Esophagus muscularis mucosa (tissue), 4 donors: ENCODE data around the gene TMCC2. TPM values are rescaled to one million over a fixed set of nuclear protein-coding genes. Genes with fewer than 3 reads are reported as not detected.

Source experiments
- DNase-seq: peaks from one replicate; pipeline ENCODE4 v3.0.0-alpha.2; 2017; ENCODE audit errors: extremely low spot score
- H3K27ac ChIP-seq, 4 donors: fragments of 200-600 bp; sonication (generic); replicated peaks in 1 of 4; 1 replicate in 3 of 4; 2 replicates in 1 of 4; pipeline ENCODE4 v1.5.1; 2016 to 2019; ENCODE audit warnings: mild to moderate bottlenecking in 1 of 4
- H3K27me3 ChIP-seq, 4 donors: fragments of 200-600 bp; sonication (generic); one replicate each; pipeline versions ENCODE4 v1.5.1 to v1.6.0; 2016 to 2019
- H3K36me3 ChIP-seq, 4 donors: fragments of 200-600 bp; sonication (generic); one replicate each; pipeline ENCODE4 v1.5.1; 2016 to 2019
- H3K4me1 ChIP-seq, 4 donors: fragments of 200-600 bp; sonication (generic); one replicate each; pipeline ENCODE4 v1.5.1; 2016 to 2019
- H3K4me3 ChIP-seq, 4 donors: fragments of 200-600 bp; sonication (generic); 1 replicate in 2 of 4; 2 replicates in 2 of 4; pipeline ENCODE4 v1.5.1; 2016 to 2019; ENCODE audit warnings: mild to moderate bottlenecking in 4 of 4, moderate library complexity in 1 of 4
- H3K9me3 ChIP-seq, 4 donors: fragments of 200-600 bp; sonication (generic); 1 replicate in 3 of 4; 2 replicates in 1 of 4; pipeline ENCODE4 v1.5.1; 2016 to 2019
- EP300 ChIP-seq: sonication (generic); formaldehyde crosslinking; IDR thresholded peaks from one replicate; pipeline ENCODE4 v1.6.1; 2017; ENCODE audit warnings: antibody characterized with exemption
- POLR2A ChIP-seq: fragments of 450-650 bp; IDR thresholded peaks from one replicate; pipeline ENCODE4 v1.6.1; 2017; ENCODE audit warnings: antibody characterized with exemption, moderate library complexity, mild to moderate bottlenecking, low read depth
- POLR2AphosphoS5 ChIP-seq, 2 donors: sonication (generic); formaldehyde crosslinking; IDR thresholded peaks; one replicate each; pipeline ENCODE4 v1.6.1; 2017; ENCODE audit warnings: antibody characterized with exemption in 2 of 2
- WGBS: methylation state at CpG from one replicate; pipeline ENCODE4 v1.1.5; 2018; 5-methylcytosine and 5-hydroxymethylcytosine counted together
- intact Hi-C: fragments of 100-400 bp; cut with DNase I; formaldehyde crosslinking; loops from one replicate; pipeline ENCODE4 v1.15.1; 2023
- total RNA-seq, 4 donors: library from RNA; depleted of rRNA; stranded (reverse); fragments of >200 nt; gene quantifications; one replicate each; pipeline versions ENCODE4 v1.1.0 to v1.2.1, GENCODE V29; 2016
- TF ChIP-seq, protein P1 (sequence below), 3 experiments: fragments of 200-600 bp in 2 of 3; fragments of 450-650 bp in 1 of 3; sonication (generic) in 2 of 3; IDR thresholded peaks; one replicate each; pipeline ENCODE4 v1.5.1; 2017 to 2019; ENCODE audit warnings: antibody characterized with exemption in 3 of 3, mild to moderate bottlenecking in 2 of 3, moderate library complexity in 1 of 3

TMCC2 gene
- total RNA-seq, 4 donors from 2014 or later: 4.1 to 8.2 (median 5.9) TPM

DNA sequence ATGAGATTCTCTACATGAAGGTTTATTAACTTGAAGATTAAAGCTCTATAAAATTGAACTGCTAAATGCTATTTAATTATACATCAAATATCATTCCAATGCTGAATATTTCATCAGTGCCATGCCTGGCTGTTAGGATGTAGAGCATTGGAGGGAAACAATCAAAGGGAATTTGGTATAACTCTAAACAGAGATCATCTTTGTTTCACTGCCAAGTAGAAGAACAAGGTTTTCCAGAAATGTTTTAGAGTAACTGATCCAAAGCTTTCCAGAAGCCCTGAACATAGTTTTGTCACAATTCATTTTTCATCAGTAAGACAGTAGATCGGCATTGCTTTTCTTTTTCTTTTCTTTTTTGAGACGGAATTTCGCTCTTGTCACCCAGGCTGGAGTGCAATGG, 10.3 kb upstream of the TMCC2 start:
- Histone ChIP-seq H3K9me3 (no peaks in the 10 kb centered on the region), H3K36me3 (no peaks in the 10 kb centered on the region), H3K27me3 (no peaks in the 10 kb centered on the region), H3K4me3 (no peak overlapping the region), H3K4me1 (peaks cover 0 to under 1% (median 0%) of the 10 kb centered on the region in 4 donors), H3K27ac (no peak overlapping the region)
- DNase-seq: no peak
- TF ChIP-seq POLR2A (no peak), EP300 (no peak), POLR2AphosphoS5 (IDR thresholded peaks at IDR 0.05) (no peak)
- TF ChIP-seq, protein P1, sequence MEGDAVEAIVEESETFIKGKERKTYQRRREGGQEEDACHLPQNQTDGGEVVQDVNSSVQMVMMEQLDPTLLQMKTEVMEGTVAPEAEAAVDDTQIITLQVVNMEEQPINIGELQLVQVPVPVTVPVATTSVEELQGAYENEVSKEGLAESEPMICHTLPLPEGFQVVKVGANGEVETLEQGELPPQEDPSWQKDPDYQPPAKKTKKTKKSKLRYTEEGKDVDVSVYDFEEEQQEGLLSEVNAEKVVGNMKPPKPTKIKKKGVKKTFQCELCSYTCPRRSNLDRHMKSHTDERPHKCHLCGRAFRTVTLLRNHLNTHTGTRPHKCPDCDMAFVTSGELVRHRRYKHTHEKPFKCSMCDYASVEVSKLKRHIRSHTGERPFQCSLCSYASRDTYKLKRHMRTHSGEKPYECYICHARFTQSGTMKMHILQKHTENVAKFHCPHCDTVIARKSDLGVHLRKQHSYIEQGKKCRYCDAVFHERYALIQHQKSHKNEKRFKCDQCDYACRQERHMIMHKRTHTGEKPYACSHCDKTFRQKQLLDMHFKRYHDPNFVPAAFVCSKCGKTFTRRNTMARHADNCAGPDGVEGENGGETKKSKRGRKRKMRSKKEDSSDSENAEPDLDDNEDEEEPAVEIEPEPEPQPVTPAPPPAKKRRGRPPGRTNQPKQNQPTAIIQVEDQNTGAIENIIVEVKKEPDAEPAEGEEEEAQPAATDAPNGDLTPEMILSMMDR (IDR thresholded peaks at IDR 0.05): no peak
- intact Hi-C loops: no loop called here
- 50% methylated on average over 3 of the region's 3 CpGs for WGBS

DNA sequence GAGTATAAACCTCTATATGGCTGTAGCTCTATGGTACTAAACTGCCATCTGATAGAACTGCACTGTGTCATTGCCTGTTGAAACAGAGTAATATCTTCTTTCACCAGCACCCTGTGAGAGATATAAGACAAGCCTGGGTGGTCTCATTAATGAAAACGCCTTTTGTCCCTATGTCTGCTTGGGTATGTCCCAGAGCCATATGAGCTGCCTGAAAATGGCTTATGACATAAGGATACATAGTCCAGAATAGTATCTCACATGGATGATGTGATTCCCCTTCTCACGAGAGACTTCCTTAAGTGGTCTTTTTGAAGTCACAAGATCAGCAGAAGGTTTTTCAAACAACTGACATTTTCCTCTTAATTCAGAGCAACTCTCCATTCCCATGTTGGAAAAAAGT, 7.3 kb upstream of the TMCC2 start:
- no peak for DNase-seq
- intact Hi-C loops: loop anchor here (5.0 kb wide), 1 partner anchor 42 kb away; no protein-coding TSS in a partner anchor
- H3K4me3 ChIP-seq: no peak overlapping the region
- no peaks in the 10 kb centered on the region for H3K27me3 ChIP-seq
- no peaks in the 10 kb centered on the region for H3K4me1 ChIP-seq
- TF ChIP-seq POLR2A: no peak
- no peak for TF ChIP-seq POLR2AphosphoS5 (IDR thresholded peaks at IDR 0.05)
- TF ChIP-seq, protein P1 (IDR thresholded peaks at IDR 0.05): no peak
- TF ChIP-seq EP300: no peak
- no peaks in the 10 kb centered on the region for H3K9me3 ChIP-seq
- no peaks in the 10 kb centered on the region for H3K36me3 ChIP-seq
- no peak overlapping the region for H3K27ac ChIP-seq
- 67% methylated on average over 2 of the region's 2 CpGs for WGBS

DNA sequence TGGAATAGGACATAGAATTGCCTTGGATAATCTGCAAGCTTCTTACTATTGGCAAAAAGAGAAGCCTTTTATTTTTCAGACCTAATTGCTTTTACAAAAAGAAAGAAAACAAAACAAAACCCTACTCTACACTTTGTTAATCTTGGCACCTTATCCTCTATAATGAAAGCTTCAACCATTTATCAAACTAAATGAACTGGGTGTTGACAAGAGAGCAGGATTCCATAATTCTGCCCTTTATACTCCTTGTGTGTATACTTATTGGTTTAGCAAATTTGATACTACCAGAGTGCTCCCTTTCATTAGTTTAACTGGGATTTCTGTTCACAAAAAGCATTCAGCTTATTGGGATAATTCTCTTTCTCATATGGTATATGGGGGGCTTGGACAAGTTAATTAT, 3.0 kb upstream of the TMCC2 start:
- no peak for TF ChIP-seq EP300
- TF ChIP-seq POLR2A: no peak
- no peak for TF ChIP-seq POLR2AphosphoS5 (IDR thresholded peaks at IDR 0.05)
- TF ChIP-seq, protein P1 (IDR thresholded peaks at IDR 0.05): no peak
- no peaks in the 10 kb centered on the region for H3K27me3 ChIP-seq
- DNase-seq: no peak
- intact Hi-C loops: loop anchor here (5.0 kb wide), 1 partner anchor 38 kb away; no protein-coding TSS in a partner anchor
- H3K4me1 ChIP-seq: peaks cover 13 to 31% (median 28%) of the 10 kb centered on the region in 4 donors
- no peaks in the 10 kb centered on the region for H3K9me3 ChIP-seq
- H3K4me3 ChIP-seq: no peak overlapping the region
- H3K36me3 ChIP-seq: no peaks in the 10 kb centered on the region
- no peak overlapping the region for H3K27ac ChIP-seq

DNA sequence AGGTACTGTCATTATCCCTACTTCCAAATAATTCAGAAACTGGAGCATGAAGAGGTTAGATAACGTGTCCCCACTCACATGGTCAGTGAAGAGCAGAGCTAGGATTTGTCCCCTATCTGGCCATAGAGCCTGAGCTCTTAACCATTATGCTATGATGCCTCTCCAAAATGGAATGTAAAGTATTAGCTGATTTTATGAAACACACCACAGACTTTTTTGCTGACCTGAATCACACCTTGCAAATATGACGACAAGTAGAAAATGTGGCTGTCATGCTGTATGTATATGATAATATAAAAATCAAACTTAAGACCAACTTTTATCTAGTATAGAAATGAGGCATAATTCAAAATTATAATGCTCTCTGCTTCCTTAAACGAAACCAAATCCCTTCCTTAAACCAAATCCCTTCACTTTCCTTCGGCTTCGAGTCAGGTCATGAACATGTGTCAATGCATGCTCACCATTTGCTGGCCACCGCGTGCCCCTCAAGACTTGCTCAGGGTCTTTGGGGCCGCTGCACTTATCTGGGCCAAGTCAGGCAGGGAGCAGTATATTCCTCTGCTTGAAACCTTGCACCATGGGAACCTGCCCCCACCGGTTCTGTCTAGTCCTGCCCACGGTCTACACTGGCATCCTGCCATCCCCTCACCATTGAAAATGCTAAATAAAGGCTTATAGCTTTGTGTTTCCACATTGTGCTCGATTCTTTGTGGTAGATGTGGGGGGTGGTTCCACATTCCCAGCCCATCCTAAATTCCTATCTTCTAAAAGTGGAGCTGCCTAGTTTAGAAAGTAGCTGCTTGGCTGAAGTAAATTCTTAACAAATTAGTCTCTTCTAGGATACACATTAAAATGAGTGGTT, 1.6 kb upstream of the TMCC2 start:
- Histone ChIP-seq H3K4me1 (peaks cover 19 to 40% (median 35%) of the 10 kb centered on the region in 4 donors), H3K4me3 (no peak overlapping the region), H3K36me3 (no peaks in the 10 kb centered on the region), H3K27ac (no peak overlapping the region), H3K27me3 (no peaks in the 10 kb centered on the region), H3K9me3 (no peaks in the 10 kb centered on the region)
- intact Hi-C loops: no loop called here
- DNase-seq: no peak
- no peak for TF ChIP-seq POLR2AphosphoS5 (IDR thresholded peaks at IDR 0.05)
- TF ChIP-seq, protein P1 (IDR thresholded peaks at IDR 0.05): no peak
- TF ChIP-seq EP300: no peak
- no peak for TF ChIP-seq POLR2A
- 63% methylated on average over 11 of the region's 11 CpGs for WGBS
